CD4-positive, alpha-beta T cell (primary cell): ENCODE results near the gene BTG1. TPM values are rescaled to one million over a fixed set of nuclear protein-coding genes. Genes with fewer than 3 reads are reported as not detected.

Experiments
- ATAC-seq: fragments of 200-7000 bp; cut with Tn5 transposase; one replicate; pipeline ENCODE4 v1.10.0; 2022; ENCODE audit warnings: mild to moderate bottlenecking; ENCODE audit not compliant: poor library complexity
- CTCF ChIA-PET: fragments of 350-600 bp; sonication (Branson Sonifier 250); formaldehyde crosslinking; loops from one replicate; lab custom pipeline; 2021; ENCODE audit warnings: antibody characterized with exemption, inconsistent platforms; lab: Charles Lee
- POLR2A ChIA-PET: fragments of 350-600 bp; sonication (Branson Sonifier 250); formaldehyde crosslinking; loops from one replicate; lab custom pipeline; 2021; ENCODE audit warnings: antibody characterized with exemption, inconsistent platforms; lab: Charles Lee
- DNase-seq, 14 experiments: peaks; one replicate each; pipeline ENCODE4 v3.0.0-alpha.2; 2013 to 2020; ENCODE audit warnings: mixed read lengths in 2 of 14
- H3K27ac ChIP-seq, 2 donors: one replicate each; pipeline versions ENCODE4 v1.5.1 to v1.7.0; 2013; ENCODE audit warnings: low read length in 2 of 2, low read depth in 1 of 2, mild to moderate bottlenecking in 1 of 2
- H3K27me3 ChIP-seq, 2 experiments: 1 replicate in 1 of 2; 2 replicates in 1 of 2; pipeline versions ENCODE4 v1.6.1 to v1.7.0; 2013; ENCODE audit warnings: low read length in 2 of 2, control low read depth in 1 of 2, mild to moderate bottlenecking in 1 of 2, moderate library complexity in 1 of 2; ENCODE audit not compliant: insufficient read depth in 2 of 2, control insufficient read depth in 1 of 2
- H3K36me3 ChIP-seq: one replicate; pipeline ENCODE4 v1.6.1; 2013; ENCODE audit warnings: low read length, control low read depth; ENCODE audit not compliant: insufficient read depth
- H3K4me1 ChIP-seq: one replicate; pipeline ENCODE4 v1.6.1; 2013; ENCODE audit warnings: low read length, control low read depth; ENCODE audit not compliant: insufficient read depth
- H3K4me3 ChIP-seq: one replicate; pipeline ENCODE4 v1.5.1; 2013; ENCODE audit warnings: mild to moderate bottlenecking, low read length, moderate library complexity
- H3K9me3 ChIP-seq, 2 experiments: 1 replicate in 1 of 2; 2 replicates in 1 of 2; pipeline versions ENCODE4 v1.6.1 to v1.7.0; 2013; ENCODE audit warnings: low read length in 2 of 2, mild to moderate bottlenecking in 2 of 2, control low read depth in 1 of 2, moderate library complexity in 1 of 2; ENCODE audit not compliant: control insufficient read depth in 1 of 2, insufficient read depth in 1 of 2
- H3K27ac Mint-ChIP-seq: one replicate; pipeline ENCODE4 v1.8.0; 2020; ENCODE audit warnings: mixed read lengths
- H3K27me3 Mint-ChIP-seq: one replicate; pipeline ENCODE4 v1.8.0; 2021; ENCODE audit warnings: mixed read lengths
- H3K36me3 Mint-ChIP-seq: one replicate; pipeline ENCODE4 v1.8.0; 2021; ENCODE audit warnings: low read depth, mixed read lengths
- H3K4me1 Mint-ChIP-seq: one replicate; pipeline ENCODE4 v1.8.0; 2021; ENCODE audit warnings: low read depth, mixed read lengths
- H3K4me3 Mint-ChIP-seq: one replicate; pipeline ENCODE4 v1.8.0; 2020; ENCODE audit warnings: mild to moderate bottlenecking, mixed read lengths
- H3K9me3 Mint-ChIP-seq: one replicate; pipeline ENCODE4 v1.8.0; 2020; ENCODE audit warnings: mixed read lengths
- CTCF ChIP-seq: fragments of 200-600 bp; IDR thresholded peaks from one replicate; pipeline ENCODE4 v1.8.0; 2022; ENCODE audit warnings: antibody characterized with exemption, mild to moderate bottlenecking
- intact Hi-C, 2 experiments: fragments of 100-400 bp; cut with DNase I in 1 of 2; cut with micrococcal nuclease in 1 of 2; formaldehyde crosslinking; loops; one replicate each; pipeline versions ENCODE4 v1.15.1 to v1.9.0; 2023 to 2025; cut with DNase I, micrococcal nuclease
- total RNA-seq, 174 experiments: library from RNA in 2 of 174; stranded (reverse) in 2 of 174; gene quantifications; one replicate each; pipeline ENCODE4 v1.2.3 and lab custom pipeline; 2021 to 2026

Gene BTG1
- total RNA-seq, 2 experiments from 2014 or later, result 1,698 to 1,774 TPM

- Histone ChIP-seq H3K9me3 (no peaks in the 10 kb centered on the region), H3K36me3 (peaks cover 54% of the 10 kb centered on the region), H3K27me3 (no peaks in the 10 kb centered on the region), H3K27ac (peak overlapping the region; percentile 12 to 93), H3K4me3 (peak overlapping the region; percentile 94), H3K4me1 (peaks cover 6% of the 10 kb centered on the region)
- peaks cover 15% of the 10 kb centered on the region for H3K27me3 Mint-ChIP-seq
- H3K4me3 Mint-ChIP-seq, result peak overlapping the region; percentile 100
- H3K36me3 Mint-ChIP-seq, result peaks cover 100% of the 10 kb centered on the region
- H3K9me3 Mint-ChIP-seq, result no peaks in the 10 kb centered on the region
- intact Hi-C loops, result loop anchor here (1.0 to 10.0 kb wide), 8 partner anchors 8 to 759 kb away; no protein-coding TSS in a partner anchor
- DNase-seq (peak in 1 of 14 experiments; percentile 13), ATAC-seq (no peak)
- POLR2A ChIA-PET, result interaction anchor here (0.6 to 7.1 kb wide), 51 partner anchors 7 to 812 kb away, joined by 3 to 298 read pairs (median 5); no protein-coding TSS in a partner anchor
- H3K27ac Mint-ChIP-seq, result peak overlapping the region; percentile 99
- no peak for TF ChIP-seq CTCF
- H3K4me1 Mint-ChIP-seq, result peaks cover 23% of the 10 kb centered on the region
- CTCF ChIA-PET, result interaction anchor here (0.7 kb wide), 1 partner anchor 759 kb away, joined by 3 read pairs; no protein-coding TSS in a partner anchor
Measured at GRCh38 chr12:92140896-92141536, 4.6 kb downstream of the BTG1 start.

GRCh38 chr12:92140156-92140555 is 5.5 kb downstream of the BTG1 start:
- H3K4me3 ChIP-seq, result peak overlapping the region; percentile 94
- Mint-ChIP-seq H3K9me3 (no peaks in the 10 kb centered on the region), H3K36me3 (peaks cover 97% of the 10 kb centered on the region), H3K27me3 (peaks cover 11% of the 10 kb centered on the region), H3K4me1 (peaks cover 25% of the 10 kb centered on the region), H3K4me3 (peak overlapping the region; percentile 100), H3K27ac (peak overlapping the region; percentile 99)
- DNase-seq, result peak in 1 of 14 experiments; percentile 18
- H3K27ac ChIP-seq, result peak overlapping the region; percentile 27 to 93
- CTCF ChIA-PET, result no interaction called here
- H3K9me3 ChIP-seq, result no peaks in the 10 kb centered on the region
- no peak for ATAC-seq
- peaks cover 13% of the 10 kb centered on the region for H3K4me1 ChIP-seq
- intact Hi-C loops, result loop anchor here (2.0 to 10.0 kb wide), 4 partner anchors 15 to 758 kb away; no protein-coding TSS in a partner anchor
- POLR2A ChIA-PET, result interaction anchor here (0.8 to 1.1 kb wide), 3 partner anchors 19 to 110 kb away, joined by 3 to 7 read pairs (median 6); no protein-coding TSS in a partner anchor
- TF ChIP-seq CTCF, result no peak
- H3K27me3 ChIP-seq, result no peaks in the 10 kb centered on the region
- peaks cover 54% of the 10 kb centered on the region for H3K36me3 ChIP-seq

- H3K9me3 Mint-ChIP-seq, result no peaks in the 10 kb centered on the region
- ChIA-PET POLR2A (interaction anchor here (1.1 kb wide), 2 partner anchors 98 to 109 kb away, joined by 6 to 7 read pairs; no protein-coding TSS in a partner anchor), CTCF (no interaction called here)
- H3K27ac Mint-ChIP-seq, result peak overlapping the region; percentile 99
- peaks cover 30% of the 10 kb centered on the region for H3K4me1 Mint-ChIP-seq
- DNase-seq (peak in 1 of 14 experiments; percentile 57), ATAC-seq (no peak)
- intact Hi-C loops, result loop anchor here (2.0 to 10.0 kb wide), 6 partner anchors 15 to 757 kb away; no protein-coding TSS in a partner anchor
- peaks cover 11% of the 10 kb centered on the region for H3K27me3 Mint-ChIP-seq
- Histone ChIP-seq H3K27ac (peak overlapping the region; percentile 27 to 93), H3K36me3 (peaks cover 51% of the 10 kb centered on the region), H3K4me1 (peaks cover 13% of the 10 kb centered on the region), H3K27me3 (no peaks in the 10 kb centered on the region), H3K4me3 (peak overlapping the region; percentile 94), H3K9me3 (no peaks in the 10 kb centered on the region)
- TF ChIP-seq CTCF, result no peak
- H3K4me3 Mint-ChIP-seq, result peak overlapping the region; percentile 100
- peaks cover 97% of the 10 kb centered on the region for H3K36me3 Mint-ChIP-seq
Measured at GRCh38 chr12:92139634-92140150, 6.0 kb downstream of the BTG1 start.
